H54 (cell line): Measurements from ENCODE around the gene STXBP1.

ENCODE experiments used
- DNase-seq: peaks from one replicate; pipeline ENCODE4 v3.0.0; 2011; ENCODE audit warnings: low spot score, mixed read lengths; ENCODE audit not compliant: insufficient read length
- FAIRE-seq: peaks from 3 replicates; lab custom pipeline; 2011; peaks lifted over from hg19 to GRCh38; lab: Jason Lieb, UNC
- POLR2A ChIP-seq: IDR thresholded peaks from 2 replicates; pipeline ENCODE4 v1.6.1; 2011; ENCODE audit warnings: low read depth, mild to moderate bottlenecking, low read length

The STXBP1 gene

GRCh38 chr9:127726871-127727270, 114.8 kb downstream of the STXBP1 start:
- DNase-seq (no peak), FAIRE-seq (no peak)
- TF ChIP-seq POLR2A: no peak

DNA sequence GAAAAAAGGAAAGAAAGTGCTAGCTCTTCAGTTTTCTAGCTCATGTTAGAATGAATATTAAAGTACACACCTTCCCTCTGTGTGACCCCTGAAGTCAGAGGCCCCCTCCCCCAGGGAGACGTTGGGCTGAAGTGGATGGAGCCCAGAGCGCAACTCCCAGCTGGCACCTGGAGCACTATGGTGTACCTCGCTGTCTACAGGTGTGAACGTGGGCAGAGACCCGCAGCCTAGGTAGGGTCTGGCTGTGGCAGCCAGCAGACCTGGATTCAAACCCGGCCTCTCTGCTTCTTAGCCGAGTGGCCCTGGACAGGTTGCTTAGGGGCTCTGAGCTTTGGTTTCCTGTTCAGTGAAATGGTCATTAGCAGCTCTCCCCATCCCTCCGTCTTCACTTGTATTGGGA, 116.7 kb downstream of the STXBP1 start:
- no peak for FAIRE-seq
- TF ChIP-seq POLR2A: no peak

GRCh38 chr9:127729522-127730256, 117.6 kb downstream of the STXBP1 start:
- DNase-seq (no peak), FAIRE-seq (no peak)
- TF ChIP-seq POLR2A: no peak

More for the DNA sequence above, 116.7 kb downstream of the STXBP1 start:
- no peak for DNase-seq

GRCh38 chr9:127730262-127730661, 118.2 kb downstream of the STXBP1 start:
- no peak for TF ChIP-seq POLR2A
- FAIRE-seq: no peak

DNA sequence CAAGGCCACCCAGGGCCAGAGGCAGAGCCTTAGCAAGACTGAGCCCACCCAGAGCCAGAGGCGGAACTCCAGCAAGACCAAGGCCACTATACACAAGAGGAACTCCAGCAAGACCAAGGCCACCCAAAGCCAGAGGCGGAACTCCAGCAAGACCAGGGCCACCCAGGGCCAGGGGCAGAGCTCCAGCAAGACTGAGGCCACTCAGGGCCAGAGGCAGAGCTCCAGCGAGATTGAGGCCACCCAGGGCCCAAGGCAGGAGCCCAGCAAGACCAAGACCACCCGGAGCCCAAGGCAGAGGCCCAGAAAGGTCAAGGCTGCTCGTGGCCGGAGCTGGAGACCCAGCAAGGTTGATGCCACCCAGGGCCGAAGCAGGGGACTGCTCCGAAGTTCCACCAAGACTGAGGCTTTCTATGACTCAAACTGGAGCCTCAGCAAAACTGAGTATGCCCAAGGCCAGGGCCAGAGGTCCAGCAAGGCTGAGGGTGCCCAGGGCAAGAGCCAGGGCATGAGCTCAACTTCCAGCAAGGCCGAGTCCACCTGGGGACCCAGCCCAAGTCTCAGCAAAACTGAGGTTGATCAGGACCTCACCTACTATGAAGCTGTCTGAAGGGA, 118.8 kb downstream of the STXBP1 start:
- FAIRE-seq (no peak), DNase-seq (no peak)

More at GRCh38 chr9:127730262-127730661, 118.2 kb downstream of the STXBP1 start:
- no peak for DNase-seq

GRCh38 chr9:127731938-127732337, 119.9 kb downstream of the STXBP1 start:
- DNase-seq (no peak), FAIRE-seq (no peak)
- no peak for TF ChIP-seq POLR2A

More for the DNA sequence above, 118.8 kb downstream of the STXBP1 start:
- TF ChIP-seq POLR2A: no peak

DNA sequence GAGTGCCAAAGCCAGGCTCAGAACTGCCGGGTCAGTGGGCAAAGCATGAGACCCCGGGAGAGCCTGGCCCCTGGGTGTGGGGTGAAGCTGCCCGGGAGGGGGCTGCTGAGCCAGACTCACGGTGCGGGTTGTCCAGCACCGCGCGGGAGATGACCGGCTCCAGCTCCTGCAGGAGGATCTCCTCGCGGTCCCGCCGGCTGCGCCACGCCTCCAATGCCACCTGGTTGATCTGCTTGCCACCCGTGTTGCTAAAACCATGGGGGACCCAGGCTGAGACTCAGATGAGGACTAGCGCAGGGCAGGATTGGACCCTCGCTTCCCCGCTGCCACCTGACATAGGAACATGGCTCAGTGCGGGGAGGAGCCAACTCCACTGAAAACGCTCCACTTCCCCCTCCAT, 120.4 kb downstream of the STXBP1 start:
- no peak for FAIRE-seq
- no peak for DNase-seq
- no peak for TF ChIP-seq POLR2A

GRCh38 chr9:127733614-127734013, 121.5 kb downstream of the STXBP1 start:
- no peak for DNase-seq
- FAIRE-seq: no peak
- no peak for TF ChIP-seq POLR2A

DNA sequence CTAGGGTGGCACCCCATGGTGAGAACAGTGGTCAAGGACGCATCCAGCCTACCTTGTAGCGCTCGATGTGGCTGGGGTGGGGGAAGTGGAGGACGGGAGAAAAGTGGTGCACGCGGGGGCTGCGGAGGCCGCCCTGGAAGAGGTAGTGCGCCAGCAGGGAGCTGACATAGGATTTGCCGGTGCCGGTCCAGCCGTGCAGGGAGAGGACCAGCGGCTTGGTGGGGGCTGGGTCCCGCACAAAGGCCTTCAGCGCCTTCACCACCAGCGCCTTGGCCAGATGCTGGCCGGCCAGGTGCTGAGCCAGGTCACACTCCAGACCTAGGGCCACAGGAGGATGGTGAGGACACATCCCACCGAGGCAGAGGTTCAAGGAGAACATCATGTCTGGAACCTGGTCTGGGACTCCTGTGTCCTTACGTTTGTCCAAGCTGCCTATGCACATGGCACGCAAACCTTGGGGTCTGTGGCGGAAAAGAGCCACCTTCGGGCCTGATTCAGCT, 122.2 kb downstream of the STXBP1 start:
- FAIRE-seq: no peak
- TF ChIP-seq POLR2A: no peak
- DNase-seq: no peak

DNA sequence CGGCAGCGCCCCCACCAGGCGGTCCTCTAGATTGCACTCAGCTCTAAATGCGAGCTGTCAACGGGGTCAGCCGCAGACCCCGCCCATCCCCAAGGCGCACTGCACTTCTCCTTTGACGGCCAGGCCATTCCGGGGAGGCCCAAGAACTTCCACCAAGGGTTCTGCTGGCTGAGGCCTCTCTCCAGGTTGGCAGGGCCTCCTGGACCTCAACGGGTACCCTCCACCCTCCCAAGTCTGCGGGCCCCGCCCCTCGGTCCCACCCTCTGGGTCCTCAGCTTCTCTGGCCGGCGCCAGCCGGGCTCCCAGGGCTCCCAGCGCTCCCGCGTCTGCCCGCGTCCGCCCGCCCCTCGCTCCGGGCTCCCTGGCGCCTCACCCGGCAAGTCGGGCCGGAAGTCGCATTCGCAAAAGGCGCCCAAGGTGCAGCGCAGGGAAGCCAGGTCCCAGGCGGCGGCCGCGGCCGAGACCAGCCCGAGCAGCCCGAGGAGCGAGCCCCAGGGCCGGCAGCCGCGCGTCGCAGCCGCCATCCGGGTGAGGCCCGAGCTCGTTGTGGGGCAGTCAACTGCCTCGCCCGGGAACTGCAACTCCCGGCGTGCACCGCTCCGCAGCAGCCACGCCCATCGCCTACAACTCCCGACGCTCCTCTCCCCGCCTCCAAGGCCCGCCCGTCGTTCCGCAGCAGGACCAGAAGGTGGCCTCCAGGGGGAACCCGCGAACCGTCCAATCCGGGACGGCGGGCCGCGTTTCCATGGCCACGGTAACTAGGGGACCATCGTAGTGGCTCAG, 122.9 kb downstream of the STXBP1 start, which contains the start of gene TOR2A:
TSS of gene TOR2A (minus strand) at position 548 of the 783 bp plus-strand sequence. CDS start at position 524, 24 bp downstream.
- peak; percentile 99 for DNase-seq
- peak; percentile 79 for FAIRE-seq
- TF ChIP-seq POLR2A: peak; percentile 84

DNA sequence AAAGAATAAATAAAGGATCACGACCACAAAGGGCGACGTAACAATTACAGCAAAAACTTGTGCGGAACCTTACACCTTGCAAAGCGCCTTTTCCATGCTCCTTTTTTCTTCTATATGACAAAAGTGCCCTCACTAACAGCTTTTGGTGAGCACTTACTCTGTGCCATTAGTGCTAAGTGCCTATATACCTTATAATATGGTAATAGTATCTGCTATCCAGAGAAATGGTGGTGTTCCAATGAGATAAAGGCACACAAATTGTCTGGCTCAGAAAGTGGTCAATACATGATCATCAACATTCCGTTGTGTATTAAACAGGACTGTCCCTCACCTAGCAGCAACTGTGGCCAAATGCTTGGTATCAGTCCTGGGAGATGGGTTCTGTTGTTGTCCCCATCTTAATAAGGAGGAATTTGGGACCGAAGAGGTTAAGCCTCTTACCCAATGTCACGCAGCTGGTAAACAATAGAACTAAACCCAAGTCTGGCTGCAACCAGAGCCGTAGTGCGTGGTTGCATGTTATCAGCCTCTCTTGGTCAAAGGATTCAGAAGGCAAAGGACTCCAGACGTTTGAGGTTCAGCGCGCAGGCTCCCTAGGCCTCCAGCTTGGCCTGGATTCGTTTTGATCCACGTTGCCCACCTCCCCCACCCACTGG, 123.6 kb downstream of the STXBP1 start:
- DNase-seq (no peak), FAIRE-seq (no peak)
- no peak for TF ChIP-seq POLR2A

GRCh38 chr9:127738666-127739065, 126.6 kb downstream of the STXBP1 start:
- DNase-seq: no peak
- no peak for FAIRE-seq
- TF ChIP-seq POLR2A: no peak

DNA sequence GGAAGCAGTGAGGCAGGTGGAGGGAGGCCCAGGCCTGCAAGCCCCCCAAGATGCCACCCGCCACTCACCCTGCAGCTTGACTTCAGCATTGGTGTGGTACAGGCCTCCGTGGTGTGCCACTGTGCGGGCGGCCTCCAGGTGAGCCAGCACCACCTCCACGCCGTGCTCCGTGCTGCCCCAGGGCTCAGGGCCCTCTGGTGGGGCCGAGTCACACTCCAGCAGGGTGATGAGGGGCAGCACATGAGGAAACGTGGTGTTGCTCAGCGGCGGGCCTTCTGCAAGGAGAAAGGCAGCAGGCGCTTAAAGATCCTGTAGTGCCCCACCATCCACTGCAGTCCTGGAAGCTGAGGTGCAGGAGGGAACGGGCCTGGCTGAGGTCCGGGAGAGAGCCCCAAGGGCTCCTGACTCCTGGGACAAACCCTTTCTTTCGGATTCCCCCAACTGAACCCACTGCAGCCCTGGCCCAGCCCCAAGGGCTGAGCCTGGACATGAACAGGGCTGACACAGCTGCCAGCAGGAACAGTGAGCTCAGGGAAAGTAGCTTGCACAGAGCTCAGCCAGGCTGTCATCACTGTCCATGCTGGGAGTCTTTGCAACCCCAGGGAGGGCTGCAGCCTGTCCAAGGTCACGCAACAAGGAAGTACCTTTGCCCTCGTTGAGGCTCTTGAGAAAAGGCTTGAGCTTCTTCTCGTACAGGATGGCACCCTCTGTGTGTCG, 127.7 kb downstream of the STXBP1 start:
- TF ChIP-seq POLR2A: 0 out of 2 replicates have a peak, but pooled peaks have one; percentile 19
- no peak for DNase-seq
- FAIRE-seq: no peak
